SJSA1 (cell line): ENCODE results near the gene RTN4RL1. TPM values are rescaled to one million over a fixed set of nuclear protein-coding genes. Genes with fewer than 3 reads are reported as not detected.
"Not testable (repeated sequence)": the region's sequence is repeated elsewhere in the genome, so short reads cannot be mapped to it uniquely, and the experiment has no call there.

ENCODE experiments used
- DNase-seq, 2 experiments: peaks; one replicate each; pipeline ENCODE4 v3.0.0-alpha.2; 2015 to 2020; ENCODE audit warnings: low spot score in 2 of 2, low read depth in 1 of 2
- H3K27ac ChIP-seq: fragments of 250-450 bp; sonication (Bioruptor Pico); 2 replicates; pipeline ENCODE4 v1.5.1; 2020; ENCODE audit warnings: mild to moderate bottlenecking, moderate library complexity
- H3K27me3 ChIP-seq: fragments of 250-450 bp; sonication (Bioruptor Pico); replicated peaks from 2 replicates; pipeline ENCODE4 v1.5.1; 2020; ENCODE audit warnings: mild to moderate bottlenecking, moderate library complexity
- H3K36me3 ChIP-seq: fragments of 250-450 bp; sonication (Bioruptor Pico); 2 replicates; pipeline ENCODE4 v1.5.1; 2020; ENCODE audit warnings: mild to moderate bottlenecking
- H3K4me1 ChIP-seq: fragments of 250-450 bp; sonication (Bioruptor Pico); replicated peaks from 2 replicates; pipeline ENCODE4 v1.6.1; 2021; ENCODE audit warnings: mild to moderate bottlenecking
- H3K4me3 ChIP-seq: fragments of 250-450 bp; sonication (Bioruptor Pico); 2 replicates; pipeline ENCODE4 v1.5.1; 2020; ENCODE audit warnings: mild to moderate bottlenecking
- H3K9me3 ChIP-seq: fragments of 250-450 bp; sonication (Bioruptor Pico); replicated peaks from 2 replicates; pipeline ENCODE4 v1.5.1; 2020; ENCODE audit warnings: mild to moderate bottlenecking
- total RNA-seq: library from RNA; depleted of rRNA; stranded (reverse); fragments of >200 nt; shearing (Covaris generic); gene quantifications from 2 replicates; pipeline ENCODE4 v1.2.3, GENCODE V29; 2014

RTN4RL1 gene
- total RNA-seq, 1 experiment from 2014 or later, result not detected

DNA sequence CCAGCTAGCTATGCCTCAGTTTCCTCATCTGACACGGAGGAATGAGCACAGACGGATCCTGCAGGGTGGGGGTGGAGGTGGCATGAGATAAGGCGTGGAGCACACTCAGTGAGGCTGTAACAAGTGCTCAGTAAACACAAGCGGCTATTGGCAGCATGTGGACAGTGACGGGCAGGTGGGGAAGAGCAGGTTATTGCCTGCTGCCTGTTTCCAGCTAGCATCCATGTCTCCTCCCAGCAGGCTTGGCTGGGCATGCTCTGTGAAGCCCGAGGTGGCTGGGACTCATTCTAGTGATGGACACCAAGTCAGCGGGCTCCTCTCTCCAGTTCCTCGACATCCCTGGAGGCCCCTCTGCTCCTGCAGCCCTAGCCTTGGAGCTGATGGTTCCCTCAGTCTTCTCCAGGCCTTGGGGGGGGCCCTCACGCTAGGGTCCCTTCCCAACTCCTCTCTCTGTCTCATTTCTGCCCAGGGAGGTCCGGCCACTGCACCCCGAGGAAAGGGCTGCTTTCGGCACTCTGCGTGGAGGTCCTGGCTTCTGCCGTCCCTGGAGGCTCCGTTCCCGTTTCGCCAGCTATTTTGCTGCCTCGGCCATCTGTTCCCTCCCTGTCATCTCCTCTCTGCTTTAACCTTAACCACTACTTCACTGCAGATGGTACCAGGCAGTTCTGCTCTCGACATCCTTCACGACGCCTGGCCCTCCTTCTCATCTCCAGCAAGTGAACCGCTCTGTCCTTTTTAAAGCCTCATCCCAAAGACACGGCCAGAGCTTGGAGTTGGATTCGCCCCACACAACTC is 6.2 kb downstream of the RTN4RL1 start:
- no peak for DNase-seq
- no peak overlapping the region for H3K4me3 ChIP-seq

DNA sequence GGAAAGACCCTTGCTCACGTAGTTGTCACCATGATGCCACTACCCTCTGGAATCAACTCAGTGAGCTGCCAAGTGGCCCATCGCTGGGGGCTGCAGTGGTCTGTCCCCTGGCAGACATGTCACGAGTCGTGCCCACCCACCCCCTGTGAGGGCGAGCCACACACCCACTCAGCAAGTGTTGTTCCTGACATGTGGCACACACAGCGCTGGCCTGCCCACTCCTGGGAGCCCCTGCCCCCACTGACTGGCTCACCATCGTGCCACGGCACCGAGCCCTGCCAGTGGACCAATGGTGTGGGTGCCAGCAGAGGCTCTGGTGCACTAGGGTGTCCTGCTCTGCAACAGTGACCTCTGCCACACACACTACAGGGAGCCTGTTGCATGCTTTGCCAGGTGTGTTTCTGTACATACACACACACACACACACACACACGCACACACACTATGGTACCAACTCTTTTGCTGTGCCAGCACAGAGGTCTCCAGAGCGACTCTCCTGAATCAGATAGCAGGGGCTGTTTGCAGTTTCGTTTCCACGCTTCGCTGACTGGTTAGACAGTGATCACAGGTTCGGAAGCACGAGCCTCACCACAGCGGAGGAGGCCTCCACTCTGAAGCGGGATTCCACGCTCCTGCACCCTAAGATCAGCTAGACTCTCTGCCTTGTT is 7.7 kb downstream of the RTN4RL1 start:
- H3K27me3 ChIP-seq, result peaks cover 38% of the 10 kb centered on the region

More for the DNA sequence above, 6.2 kb downstream of the RTN4RL1 start:
- Histone ChIP-seq H3K9me3 (no peaks in the 10 kb centered on the region), H3K4me1 (peaks cover 2% of the 10 kb centered on the region), H3K27me3 (peaks cover 51% of the 10 kb centered on the region), H3K36me3 (no peaks in the 10 kb centered on the region), H3K27ac (no peak overlapping the region)

DNA sequence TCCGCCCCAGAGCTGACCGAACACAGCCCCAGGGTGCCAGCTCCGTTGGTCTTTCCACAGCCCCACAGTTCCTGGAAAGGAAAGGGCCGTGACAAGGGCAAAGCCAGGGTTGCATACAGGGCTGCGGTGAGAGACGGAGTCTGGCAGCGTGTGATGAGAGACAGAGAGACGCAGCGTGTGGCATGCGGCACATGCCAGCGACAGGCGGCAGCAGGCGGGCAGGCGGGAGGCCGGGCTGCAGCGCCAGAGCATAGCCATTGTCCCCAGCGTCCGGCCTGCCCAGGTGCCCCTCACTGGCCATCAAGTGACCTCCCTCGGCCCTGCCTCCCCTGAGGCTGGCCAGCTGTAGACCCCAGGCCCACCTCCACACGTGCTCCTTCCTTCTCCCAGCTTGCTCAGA is 8.6 kb downstream of the RTN4RL1 start:
- Histone ChIP-seq H3K36me3 (no peaks in the 10 kb centered on the region), H3K27me3 (peaks cover 33% of the 10 kb centered on the region), H3K4me3 (no peak overlapping the region), H3K4me1 (peaks cover 3% of the 10 kb centered on the region; the same call in 1 of the 2 replicates), H3K27ac (no peak overlapping the region), H3K9me3 (no peaks in the 10 kb centered on the region)
- DNase-seq, result no peak

More for the DNA sequence above, 7.7 kb downstream of the RTN4RL1 start:
- Histone ChIP-seq H3K9me3 (no peaks in the 10 kb centered on the region), H3K27ac (no peak overlapping the region), H3K4me3 (no peak overlapping the region), H3K4me1 (no peaks in the 10 kb centered on the region), H3K36me3 (no peaks in the 10 kb centered on the region)
- DNase-seq, result no peak

DNA sequence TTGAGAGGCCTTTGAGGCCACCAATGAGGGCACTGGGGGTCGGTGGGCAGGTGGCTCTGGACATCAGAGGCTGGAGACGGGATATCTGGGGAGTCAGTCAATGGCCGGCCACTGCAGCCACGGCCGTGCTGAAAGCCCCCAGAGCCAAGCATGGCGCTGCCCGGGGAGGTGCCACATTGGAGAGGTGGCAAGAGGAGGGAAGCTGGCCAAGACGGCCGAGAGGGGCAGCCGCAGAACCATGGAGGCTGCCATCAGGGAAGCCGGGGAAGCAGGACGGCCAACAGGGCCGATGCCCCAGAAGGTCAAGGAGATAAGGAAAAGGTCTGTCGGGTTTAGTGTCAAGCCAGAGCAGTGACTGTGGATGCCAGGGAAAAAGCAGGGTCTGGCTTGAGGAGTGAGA is 9.8 kb downstream of the RTN4RL1 start:
- DNase-seq, result no peak
- Histone ChIP-seq H3K9me3 (no peaks in the 10 kb centered on the region), H3K4me3 (no peak overlapping the region), H3K27me3 (peaks cover 30% of the 10 kb centered on the region), H3K27ac (no peak overlapping the region), H3K4me1 (peaks cover 6% of the 10 kb centered on the region; the same call in 1 of the 2 replicates), H3K36me3 (no peaks in the 10 kb centered on the region)

DNA sequence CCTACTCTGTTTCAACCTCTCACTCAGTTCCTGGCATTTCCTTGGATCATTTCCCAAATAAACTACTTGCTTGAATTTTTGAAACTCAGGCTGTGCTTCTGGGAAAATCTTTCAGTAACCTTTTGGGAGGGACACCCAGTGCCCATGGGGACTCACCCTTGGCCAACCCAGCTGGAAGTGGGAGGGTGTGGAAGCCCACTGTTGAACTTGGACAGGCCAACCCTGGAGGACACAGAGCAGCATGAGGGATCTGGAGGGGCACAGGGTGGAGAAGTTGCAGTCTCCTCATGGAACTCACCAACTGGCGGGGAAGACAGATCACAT is 11.2 kb downstream of the RTN4RL1 start:
- Histone ChIP-seq H3K36me3 (no peaks in the 10 kb centered on the region), H3K27ac (no peak overlapping the region), H3K27me3 (peaks cover 16% of the 10 kb centered on the region), H3K4me3 (no peak overlapping the region), H3K9me3 (no peaks in the 10 kb centered on the region), H3K4me1 (peaks cover 6% of the 10 kb centered on the region; the same call in 1 of the 2 replicates)
- no peak for DNase-seq

DNA sequence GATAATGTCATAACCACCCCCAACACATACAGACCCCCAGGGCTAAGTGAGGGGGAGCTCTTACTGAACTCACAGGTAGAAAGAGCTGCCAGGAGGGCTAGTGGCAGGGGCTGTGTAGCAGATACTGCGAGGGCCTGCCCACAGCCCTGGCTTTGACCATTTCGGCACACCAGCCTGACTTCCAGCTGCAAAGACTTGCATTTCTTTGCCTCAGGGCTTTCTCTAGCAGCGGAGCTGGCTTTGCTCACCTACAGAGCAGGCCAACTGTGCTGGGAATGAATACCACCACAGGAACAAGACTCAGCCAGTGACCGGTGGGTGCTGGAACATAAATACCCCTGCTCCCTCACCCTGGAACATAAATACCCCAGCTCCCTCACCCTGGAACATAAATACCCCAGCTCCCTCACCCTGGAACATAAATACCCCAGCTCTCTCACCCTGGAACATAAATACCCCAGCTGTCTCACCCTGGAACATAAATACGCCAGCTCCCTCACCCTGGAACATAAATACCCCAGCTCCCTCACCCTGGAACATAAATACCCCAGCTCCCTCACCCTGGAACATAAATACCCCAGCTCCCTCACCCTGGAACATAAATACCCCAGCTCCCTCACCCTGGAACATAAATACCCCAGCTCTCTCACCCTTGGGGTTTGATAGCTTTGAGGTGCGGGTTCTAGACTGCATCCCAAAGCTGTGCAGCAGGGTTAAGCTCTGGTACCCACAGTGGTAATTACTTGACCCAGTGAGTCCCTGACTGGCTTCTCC is 11.7 kb downstream of the RTN4RL1 start:
- H3K4me3 ChIP-seq, H3K9me3 ChIP-seq, DNase-seq: not testable (repeated sequence)

DNA sequence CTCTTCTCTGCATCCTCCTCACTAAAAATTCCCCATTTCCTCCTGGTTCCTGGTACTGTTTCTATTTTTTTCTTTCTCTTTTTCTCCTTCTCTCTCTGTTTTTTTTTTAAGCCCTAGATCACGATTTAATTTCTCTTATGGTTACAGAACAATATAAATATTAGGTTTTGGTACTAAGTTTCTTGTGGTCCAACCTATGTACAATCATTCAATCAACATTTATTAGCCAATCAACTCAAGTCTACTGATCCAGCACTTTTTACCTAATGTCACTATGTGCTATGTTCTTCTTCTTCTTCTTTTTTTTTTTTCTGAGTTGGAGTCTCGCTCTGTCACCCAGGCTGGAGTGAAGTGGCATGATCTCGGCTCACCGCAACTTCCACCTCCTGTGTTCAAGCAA is 12.6 kb downstream of the RTN4RL1 start:
- DNase-seq, result no peak
- Histone ChIP-seq H3K36me3 (no peaks in the 10 kb centered on the region), H3K27me3 (peaks cover 3% of the 10 kb centered on the region), H3K4me3 (no peak overlapping the region), H3K4me1 (peaks cover 6% of the 10 kb centered on the region; the same call in 1 of the 2 replicates), H3K9me3 (no peaks in the 10 kb centered on the region), H3K27ac (no peak overlapping the region)

More for the DNA sequence above, 11.7 kb downstream of the RTN4RL1 start:
- not testable (repeated sequence) for H3K27ac ChIP-seq, H3K4me1 ChIP-seq, H3K36me3 ChIP-seq
- H3K27me3 ChIP-seq, result peaks cover 11% of the 10 kb centered on the region

DNA sequence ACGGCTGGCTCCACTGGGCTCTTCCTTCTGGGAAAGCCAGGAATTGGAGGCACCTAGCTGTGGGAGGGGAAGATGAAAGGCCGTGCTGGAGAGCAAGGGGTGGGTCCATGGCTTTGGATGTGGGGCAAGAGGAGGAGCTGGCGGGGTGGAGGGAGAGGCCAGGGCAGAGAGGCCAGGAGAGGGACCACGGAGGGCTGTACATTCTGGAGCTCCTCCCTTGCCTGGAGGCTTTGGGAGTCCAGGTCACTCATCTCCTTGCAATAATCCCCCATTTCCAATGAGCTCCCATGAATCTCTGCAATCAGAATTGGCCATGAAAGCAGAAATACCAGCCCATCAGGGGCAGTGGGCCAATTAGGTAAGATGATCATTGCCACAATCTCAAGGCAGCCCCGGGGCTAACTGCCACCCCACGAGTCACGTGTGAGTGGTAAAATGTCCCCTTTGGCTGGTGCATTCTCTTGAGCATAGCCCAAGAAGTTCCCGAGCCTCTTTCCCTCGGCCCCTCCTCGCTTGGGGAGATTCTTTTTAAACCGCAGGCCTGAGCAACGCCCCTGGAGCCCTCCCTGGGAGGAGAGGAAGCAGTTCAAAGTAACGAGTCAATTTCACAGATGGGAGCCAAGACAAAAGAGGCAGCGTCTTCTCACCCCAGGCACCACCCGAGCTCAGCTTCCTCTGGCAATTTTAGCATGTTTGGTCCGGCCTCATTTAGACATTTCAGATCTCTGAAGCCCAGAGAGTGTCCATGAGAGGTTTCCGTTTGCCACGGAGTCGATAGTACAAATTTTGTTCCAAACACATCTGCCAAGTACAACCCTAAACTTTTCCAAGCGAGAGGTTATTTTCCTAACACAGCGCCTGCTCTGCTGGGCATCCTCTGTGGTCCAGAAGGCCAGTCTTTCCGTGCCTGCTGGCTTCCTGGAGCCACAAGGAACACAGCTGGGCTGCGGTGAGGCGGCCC is 13.4 kb downstream of the RTN4RL1 start:
- Histone ChIP-seq H3K36me3 (no peaks in the 10 kb centered on the region), H3K4me1 (peaks cover 6% of the 10 kb centered on the region; the same call in 1 of the 2 replicates), H3K27me3 (no peaks in the 10 kb centered on the region; the same call in 1 of the 2 replicates), H3K4me3 (no peak overlapping the region), H3K9me3 (no peaks in the 10 kb centered on the region), H3K27ac (no peak overlapping the region)
- peak in 1 of 2 experiments; percentile 14 for DNase-seq

DNA sequence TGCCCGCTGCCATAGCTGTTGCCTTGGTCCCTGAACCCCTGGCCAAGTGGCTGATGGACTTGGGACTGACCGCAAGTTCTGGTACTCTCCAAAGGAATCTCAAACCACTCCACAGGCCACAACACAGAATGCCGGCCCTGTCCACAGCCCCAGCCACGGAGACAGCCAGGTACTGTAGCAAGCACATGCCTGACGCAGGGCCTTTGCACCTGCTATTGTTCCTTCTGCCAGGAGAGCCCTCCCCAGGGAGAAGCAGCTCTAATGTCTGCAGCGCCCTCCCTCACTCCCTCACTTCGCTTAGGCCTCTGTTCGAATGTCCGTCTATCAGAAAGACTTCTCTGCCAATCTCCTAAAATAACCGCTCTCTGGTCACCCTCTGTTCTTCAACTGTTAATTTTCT is 15.4 kb downstream of the RTN4RL1 start:
- no peaks in the 10 kb centered on the region for H3K27me3 ChIP-seq
- no peak for DNase-seq
- no peak overlapping the region for H3K27ac ChIP-seq
- peaks cover 6% of the 10 kb centered on the region; the same call in 1 of the 2 replicates for H3K4me1 ChIP-seq
- no peak overlapping the region for H3K4me3 ChIP-seq
- H3K36me3 ChIP-seq, result no peaks in the 10 kb centered on the region
- H3K9me3 ChIP-seq, result no peaks in the 10 kb centered on the region

DNA sequence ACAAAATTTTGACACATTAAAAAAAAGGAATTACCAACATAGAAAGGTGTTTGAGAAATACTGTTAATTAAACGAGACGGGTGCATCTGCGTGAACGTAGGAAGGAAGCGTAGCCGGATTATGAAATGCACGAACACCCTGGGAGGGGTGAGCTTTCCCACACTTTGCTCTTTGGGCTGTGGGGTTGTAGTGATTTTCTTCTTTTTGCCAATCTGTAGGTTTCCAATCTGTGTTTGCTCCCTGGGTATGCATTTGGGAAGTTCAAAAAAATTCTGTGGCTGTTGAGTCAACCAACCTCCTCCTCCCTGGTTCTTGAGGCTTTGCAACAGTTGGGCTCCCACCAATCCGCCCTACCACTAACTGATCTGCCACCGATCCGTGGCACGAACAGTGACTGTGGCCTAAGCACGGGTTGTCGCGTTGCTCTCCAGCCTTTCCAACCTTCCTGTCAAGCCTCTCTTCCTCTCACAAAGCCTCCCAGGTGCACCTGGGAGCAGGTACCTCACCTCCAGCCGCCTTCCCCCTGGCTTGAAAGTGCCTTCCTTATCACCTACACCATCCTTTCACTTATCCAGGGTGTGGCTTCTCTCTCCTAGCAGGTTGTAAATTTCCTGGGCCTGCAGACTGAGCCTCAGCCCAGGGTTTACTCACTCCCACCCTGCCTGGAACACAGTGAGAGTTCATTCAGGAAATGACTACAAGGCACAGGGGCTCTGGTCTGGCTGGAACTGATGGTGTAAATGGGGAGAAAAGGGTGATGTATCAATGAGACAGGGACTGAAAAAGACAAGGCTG is 16.6 kb downstream of the RTN4RL1 start:
- Histone ChIP-seq H3K4me1 (peaks cover 6% of the 10 kb centered on the region; the same call in 1 of the 2 replicates), H3K4me3 (no peak overlapping the region), H3K27ac (no peak overlapping the region), H3K27me3 (no peaks in the 10 kb centered on the region), H3K36me3 (no peaks in the 10 kb centered on the region), H3K9me3 (no peaks in the 10 kb centered on the region)
- DNase-seq, result no peak

DNA sequence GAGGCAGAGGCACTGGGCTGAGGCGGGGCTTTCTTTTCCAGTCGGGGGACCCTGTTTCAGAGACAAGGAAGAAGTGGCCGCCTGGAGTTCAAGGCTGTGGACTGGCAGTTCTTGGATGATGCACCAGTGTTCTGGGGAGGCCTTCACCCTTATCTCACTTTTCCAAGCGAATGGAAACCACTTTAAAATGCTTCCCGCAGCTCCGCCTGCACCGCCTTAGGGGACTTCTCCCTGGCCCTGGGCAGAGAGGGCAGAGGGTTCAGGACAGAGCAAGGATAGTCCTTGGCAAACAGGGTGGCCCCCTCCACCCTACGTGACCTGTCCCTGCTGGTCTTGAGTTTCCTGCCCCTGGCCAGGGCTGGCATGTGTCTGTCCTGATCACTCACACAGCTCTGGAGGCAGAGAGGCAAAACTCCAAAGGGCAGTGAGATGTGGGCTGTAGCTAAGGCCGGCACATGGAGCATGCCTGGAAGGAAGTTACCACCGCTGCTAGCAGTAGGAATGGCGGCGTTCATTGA is 20.6 kb downstream of the RTN4RL1 start:
- H3K27ac ChIP-seq, result no peak overlapping the region
- no peaks in the 10 kb centered on the region for H3K27me3 ChIP-seq
- peaks cover 7% of the 10 kb centered on the region for H3K4me1 ChIP-seq
- H3K36me3 ChIP-seq, result no peaks in the 10 kb centered on the region
- no peaks in the 10 kb centered on the region for H3K9me3 ChIP-seq
- DNase-seq, result no peak
- no peak overlapping the region for H3K4me3 ChIP-seq

DNA sequence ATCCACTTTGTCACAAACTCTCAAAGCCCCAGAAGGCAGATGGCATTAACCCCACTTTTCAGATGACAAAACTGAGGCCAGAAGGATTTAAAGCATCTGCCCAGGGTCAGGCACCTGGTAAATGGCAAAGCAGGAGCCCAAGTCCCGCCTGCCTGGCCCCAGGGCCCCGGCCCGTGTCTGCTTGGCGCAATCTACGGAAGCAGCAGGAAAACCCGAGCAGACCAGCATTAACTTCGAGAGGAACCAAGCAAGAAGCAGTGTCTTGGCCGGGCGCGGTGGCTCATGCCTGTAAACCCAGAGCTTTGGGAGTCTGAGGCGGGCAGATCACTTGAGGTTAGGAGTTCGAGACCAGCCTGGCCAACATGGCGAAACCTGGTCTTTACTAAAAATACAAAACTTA is 21.6 kb downstream of the RTN4RL1 start:
- no peak overlapping the region for H3K4me3 ChIP-seq
- H3K27ac ChIP-seq, result no peak overlapping the region
- no peaks in the 10 kb centered on the region for H3K9me3 ChIP-seq
- H3K27me3 ChIP-seq, result no peaks in the 10 kb centered on the region
- no peak for DNase-seq
- H3K36me3 ChIP-seq, result no peaks in the 10 kb centered on the region
- H3K4me1 ChIP-seq, result peaks cover 10% of the 10 kb centered on the region
